GM18907 (cell line): ENCODE data around the gene ANKRD40.
"Not testable (repeated sequence)": the region's sequence is repeated elsewhere in the genome, so short reads cannot be mapped to it uniquely, and the experiment has no call there.

Source experiments
- ATAC-seq: cut with Tn5 transposase; IDR thresholded peaks from one replicate; pipeline ENCODE4 v1.9.1; 2021; ENCODE audit warnings: mild to moderate bottlenecking, moderate library complexity; ENCODE audit not compliant: unreplicated experiment

The ANKRD40 gene

DNA sequence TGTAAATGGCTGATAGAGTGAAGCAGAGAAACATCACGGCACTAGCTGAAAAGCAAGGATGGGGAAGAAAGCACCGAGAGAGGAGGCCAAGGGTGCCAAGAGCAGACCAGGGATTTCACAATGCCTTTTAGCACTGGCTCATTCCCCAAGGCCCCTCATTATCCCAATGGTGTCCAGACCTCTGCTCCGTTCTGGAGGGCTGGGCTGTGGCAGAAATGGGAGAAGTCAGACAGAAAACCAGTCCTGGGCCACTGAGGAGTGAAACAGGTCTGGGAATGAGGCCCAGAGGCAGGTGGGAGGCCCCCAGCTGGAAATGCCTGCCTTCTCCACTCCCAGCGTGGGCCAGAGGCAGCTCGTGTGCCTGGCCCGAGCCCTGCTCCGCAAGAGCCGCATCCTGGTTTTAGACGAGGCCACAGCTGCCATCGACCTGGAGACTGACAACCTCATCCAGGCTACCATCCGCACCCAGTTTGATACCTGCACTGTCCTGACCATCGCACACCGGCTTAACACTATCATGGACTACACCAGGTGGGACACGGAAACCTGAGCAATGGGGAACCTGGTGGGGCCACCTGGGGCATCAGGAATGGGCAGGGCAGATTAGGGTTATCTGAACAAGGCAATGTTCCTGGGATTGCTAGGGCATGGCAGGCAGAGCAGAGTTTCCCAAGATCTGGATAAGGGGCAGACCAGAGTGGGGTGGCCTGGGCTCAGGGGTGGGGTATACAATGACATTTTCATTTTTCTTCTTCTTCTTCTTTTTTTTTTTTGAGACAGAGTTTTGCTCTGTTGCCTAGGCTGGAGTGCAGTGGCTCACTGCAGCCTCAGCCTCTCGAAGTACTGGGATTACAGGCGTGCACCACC, 20.3 kb downstream of the ANKRD40 start:
- no peak for ATAC-seq

DNA sequence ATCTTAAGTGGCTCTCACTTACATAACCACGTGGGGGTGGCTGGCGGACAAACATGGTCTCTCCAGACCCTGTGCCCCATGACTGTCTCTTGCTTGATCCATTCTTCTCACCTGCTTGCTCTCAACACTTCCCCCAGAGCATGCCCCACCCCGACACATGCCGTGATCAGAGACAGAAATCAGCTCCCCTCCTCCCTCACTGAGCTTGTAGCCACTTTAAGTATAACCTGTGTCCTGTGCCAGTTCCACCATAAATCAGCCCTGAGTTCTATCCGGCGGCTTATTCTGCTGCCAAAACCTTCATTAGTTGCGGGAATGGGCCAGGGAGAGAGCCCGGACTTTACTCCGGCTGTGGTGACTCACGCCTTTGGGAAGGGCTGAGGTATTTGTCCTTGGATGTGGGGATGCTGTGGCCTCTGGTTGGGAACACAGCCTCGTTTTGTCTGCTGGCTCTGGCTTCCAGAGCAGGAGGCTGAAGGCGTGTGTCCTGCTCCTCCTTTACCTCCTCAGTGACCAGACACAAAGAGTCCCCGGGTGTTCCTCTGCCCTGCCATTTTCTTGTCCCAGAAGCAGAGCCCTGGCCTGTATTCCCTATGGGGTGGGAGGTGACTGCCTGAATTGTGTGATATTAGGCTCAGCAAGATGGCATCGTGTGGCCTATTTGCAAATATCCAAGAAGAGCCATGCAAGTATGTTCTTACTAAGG, 21.1 kb downstream of the ANKRD40 start:
- ATAC-seq, result no peak

DNA sequence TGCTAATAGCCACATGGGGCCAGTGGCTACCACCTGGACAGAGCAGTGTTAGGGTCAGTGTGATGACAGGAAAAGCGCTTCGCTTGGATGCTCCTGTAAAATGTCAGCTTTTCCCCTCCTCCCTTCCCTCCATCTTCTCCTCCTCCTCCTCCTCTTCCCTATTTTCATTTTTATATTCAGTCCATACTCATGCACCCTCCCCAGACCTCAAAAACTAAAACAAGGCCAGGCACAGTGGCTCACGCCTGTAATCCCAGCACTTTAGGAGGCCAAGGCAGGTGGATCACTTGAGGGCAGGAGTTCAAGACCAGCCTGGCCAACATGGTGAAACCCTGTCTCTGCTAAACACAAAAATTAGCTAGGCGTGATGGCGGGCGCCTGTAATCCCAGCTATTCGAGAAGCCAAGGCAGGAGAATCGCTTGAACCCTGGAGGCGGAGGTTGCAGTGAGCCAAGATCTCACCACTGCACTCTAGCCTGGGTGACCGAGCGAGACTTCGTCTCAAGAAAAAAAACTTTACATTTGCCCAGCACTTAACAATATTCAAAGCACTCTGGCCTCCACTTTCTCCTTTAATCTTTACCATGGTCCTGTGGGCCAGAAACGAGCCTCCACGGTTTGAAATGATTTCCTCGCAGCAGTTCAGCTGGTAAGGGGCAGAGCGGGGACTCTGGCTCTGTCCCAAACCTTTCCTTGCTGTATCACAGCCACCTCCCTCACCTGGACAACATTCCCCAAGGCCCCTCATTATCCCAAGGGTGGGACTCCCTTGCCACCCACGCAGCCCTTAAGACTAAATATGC, 21.8 kb downstream of the ANKRD40 start:
- no peak for ATAC-seq

DNA sequence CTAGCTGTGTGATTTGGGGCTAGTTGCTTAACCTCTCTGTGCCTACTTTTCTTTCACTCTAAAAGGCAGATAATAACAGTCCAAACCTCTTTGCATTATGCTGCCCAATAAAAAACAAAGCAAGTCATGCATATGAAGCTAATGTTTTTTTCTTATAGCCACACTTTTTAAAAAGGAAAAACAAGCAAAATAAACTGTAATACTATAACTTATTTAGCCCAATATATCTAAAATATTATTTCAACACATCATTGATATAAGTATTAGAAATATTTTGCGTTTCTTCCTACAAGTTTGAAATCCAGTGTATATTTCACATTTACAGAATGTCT, 22.4 kb downstream of the ANKRD40 start:
- no peak for ATAC-seq

GRCh38 chr17:50684612-50685333, 22.9 kb downstream of the ANKRD40 start:
- no peak for ATAC-seq

- ATAC-seq, result no peak
These were observed 23.5 kb downstream of the ANKRD40 start for GRCh38 chr17:50684288-50684611.

- ATAC-seq, result no peak
These were observed 24.1 kb downstream of the ANKRD40 start for GRCh38 chr17:50683434-50684287.

DNA sequence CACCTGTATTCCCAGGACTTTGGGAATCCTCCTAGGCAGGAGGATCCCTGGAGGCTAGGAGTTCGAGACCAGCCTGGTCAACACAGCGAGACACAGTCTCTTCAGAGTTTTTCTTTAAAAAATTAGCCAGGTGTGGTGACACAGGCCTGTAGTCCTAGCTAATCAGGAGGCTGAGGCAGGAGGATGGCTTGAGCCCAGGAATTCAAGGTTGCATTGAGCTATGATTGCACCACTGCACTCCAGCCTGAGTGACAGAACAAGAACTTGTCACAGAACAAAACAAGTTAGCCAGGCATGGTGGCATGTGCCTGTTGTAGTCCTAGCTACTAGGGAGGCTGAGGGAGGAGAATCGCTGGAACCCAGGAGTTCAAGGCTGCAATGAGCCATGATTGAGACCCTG, 24.8 kb downstream of the ANKRD40 start:
- no peak for ATAC-seq

DNA sequence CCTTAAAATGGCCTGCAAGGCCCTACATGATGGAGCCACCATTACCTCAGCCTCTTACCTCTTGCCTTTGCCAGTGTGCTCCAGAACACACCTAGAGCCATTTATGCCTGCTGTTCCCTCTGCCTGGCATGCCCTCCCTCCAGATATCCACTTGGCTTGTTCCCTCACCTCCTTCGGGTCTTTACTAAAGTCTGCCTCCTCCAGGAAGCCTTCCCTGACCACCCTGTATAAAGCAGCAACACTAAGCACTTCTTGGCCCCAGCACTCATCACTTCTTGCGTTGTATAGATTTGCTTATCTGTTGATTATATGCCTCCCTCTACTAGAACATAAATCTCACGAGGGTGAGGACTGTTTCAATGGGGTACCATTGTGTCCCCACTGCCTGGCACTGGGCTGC, 25.3 kb downstream of the ANKRD40 start:
- ATAC-seq, result no peak

GRCh38 chr17:50681263-50682200, 26.2 kb downstream of the ANKRD40 start:
- ATAC-seq, result no peak

DNA sequence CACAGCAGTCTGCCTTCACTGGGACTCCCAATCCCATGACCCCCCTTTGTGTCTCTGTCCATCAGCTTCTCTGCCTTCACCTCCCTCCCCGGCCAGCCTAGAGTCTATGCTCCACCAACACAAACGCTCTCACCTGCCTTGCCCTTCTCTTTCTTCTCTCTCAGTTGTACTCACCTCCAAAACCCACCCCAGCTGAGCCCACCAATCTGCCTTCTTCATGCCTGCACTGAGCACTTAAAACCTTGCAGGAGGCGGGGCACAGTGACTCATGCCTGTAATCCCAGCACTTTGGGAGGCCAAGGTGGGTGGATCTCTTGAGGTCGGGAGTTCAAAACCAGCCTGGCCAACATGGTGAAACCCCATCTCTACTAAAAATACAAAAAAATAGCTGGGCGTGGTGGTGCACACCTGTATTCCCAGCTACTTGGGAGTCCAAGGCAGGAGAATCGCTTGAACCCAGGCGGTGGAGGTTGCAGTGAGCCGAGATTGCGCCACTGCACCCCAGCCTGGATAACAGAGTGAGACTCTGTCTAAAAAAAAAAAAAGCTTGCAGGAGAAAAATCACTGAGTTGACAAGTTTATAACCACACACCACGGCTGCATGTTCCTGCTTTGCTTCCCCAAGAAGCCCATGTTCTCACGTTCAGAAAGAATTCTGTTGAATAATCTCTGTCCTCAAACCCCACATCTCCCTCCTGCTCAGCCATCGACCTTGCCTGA, 27.0 kb downstream of the ANKRD40 start:
- ATAC-seq, result not testable (repeated sequence)

DNA sequence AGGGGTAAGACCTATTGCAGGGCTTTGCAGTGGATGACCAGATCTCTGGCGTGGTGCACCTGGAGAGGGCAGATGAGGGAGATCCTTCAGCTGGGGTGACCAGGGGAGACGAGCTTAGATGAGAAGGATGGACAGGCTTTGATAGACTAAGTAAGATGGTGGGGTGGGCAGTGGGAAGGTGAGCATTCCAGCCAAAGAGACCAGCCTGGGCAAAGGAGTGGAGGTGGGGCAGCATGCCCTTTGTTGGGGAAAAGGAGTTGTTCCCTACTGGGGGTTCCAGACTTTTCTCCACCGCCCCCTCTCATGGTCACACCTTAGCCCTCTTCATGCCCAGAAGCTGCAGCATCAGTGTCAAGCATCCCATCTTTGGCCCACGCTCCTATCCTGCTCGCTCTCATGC, 27.6 kb downstream of the ANKRD40 start:
- no peak for ATAC-seq

- no peak for ATAC-seq
These were observed 28.6 kb downstream of the ANKRD40 start for GRCh38 chr17:50679008-50679544.

- no peak for ATAC-seq
These were observed 29.8 kb downstream of the ANKRD40 start for GRCh38 chr17:50677851-50678375.

DNA sequence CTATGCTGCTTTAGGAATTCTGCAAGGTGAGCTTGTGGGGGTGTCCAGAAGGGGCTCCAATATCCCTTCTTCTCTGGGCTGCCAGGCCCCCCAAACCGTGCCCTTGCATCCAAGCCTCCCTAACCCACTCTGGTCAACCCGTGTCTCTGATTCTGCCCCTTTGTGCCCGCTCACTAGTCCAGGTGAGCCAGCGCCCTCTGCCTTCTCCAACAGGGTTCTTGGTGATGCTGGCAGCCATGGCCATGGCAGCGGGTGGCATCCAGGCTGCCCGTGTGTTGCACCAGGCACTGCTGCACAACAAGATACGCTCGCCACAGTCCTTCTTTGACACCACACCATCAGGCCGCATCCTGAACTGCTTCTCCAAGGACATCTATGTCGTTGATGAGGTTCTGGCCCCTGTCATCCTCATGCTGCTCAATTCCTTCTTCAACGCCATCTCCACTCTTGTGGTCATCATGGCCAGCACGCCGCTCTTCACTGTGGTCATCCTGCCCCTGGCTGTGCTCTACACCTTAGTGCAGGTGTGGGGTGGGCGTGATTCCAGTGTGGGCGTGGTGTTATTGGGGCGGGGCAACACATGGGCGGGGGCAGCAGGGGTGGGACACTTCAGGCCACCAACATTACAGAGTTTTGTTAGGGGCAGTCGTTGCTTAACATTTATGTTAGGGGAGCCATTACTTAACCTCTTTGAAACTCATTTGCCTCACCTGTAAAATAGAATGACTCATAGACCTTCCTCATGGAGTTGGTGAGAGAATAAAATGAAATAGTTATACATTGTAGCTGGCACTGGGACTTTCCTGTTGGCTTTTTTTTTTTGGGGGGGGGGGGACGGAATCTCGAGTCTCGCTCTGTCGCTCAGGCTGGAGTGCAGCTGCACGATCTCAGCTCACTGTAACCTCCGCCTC, 31.4 kb downstream of the ANKRD40 start:
- no peak for ATAC-seq

GRCh38 chr17:50675627-50676026, 32.1 kb downstream of the ANKRD40 start:
- no peak for ATAC-seq

DNA sequence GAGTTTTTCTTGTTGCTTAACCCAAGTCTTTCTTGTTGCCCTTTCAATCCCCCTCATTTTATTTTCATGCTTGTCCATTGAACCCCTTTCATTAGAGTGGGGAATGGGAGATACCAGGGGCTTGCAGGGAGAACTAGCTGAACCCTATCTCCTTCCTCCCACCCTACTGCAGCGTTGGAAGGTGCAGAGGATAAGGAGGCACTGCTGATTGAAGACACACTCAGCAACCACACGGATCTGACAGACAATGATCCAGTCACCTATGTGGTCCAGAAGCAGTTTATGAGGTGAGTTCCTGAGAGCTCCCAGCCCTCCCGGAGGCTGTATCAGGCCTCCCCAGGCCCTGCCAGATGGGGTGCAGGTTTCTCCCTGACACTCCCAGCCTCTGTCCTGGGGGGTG, 32.5 kb downstream of the ANKRD40 start:
- no peak for ATAC-seq
